GM12878 (cell line): ENCODE measurements around the gene CLCN7.

ENCODE experiments used
- CBX3 ChIP-seq: fragments of 200-600 bp; sonication (generic); IDR thresholded peaks from 2 replicates; pipeline ENCODE4 v1.6.1; 2016; ENCODE audit warnings: low read depth, borderline replicate concordance
- EP300 ChIP-seq, 2 experiments: fragments of 150-350 bp in 1 of 2; IDR thresholded peaks; 2 replicates each; pipeline ENCODE4 v1.6.1; 2011 to 2012; ENCODE audit warnings: low read depth in 2 of 2, low read length in 2 of 2, borderline replicate concordance in 1 of 2, improper control_type of control experiment in 1 of 2, inconsistent platforms in 1 of 2; ENCODE audit not compliant: control insufficient read depth in 1 of 2
- POLR2AphosphoS2 ChIP-seq: IDR thresholded peaks from 2 replicates; pipeline ENCODE4 v1.6.1; 2011; ENCODE audit warnings: low read depth, mild to moderate bottlenecking, low read length, improper control_type of control experiment, moderate library complexity

- TF ChIP-seq EP300 (IDR thresholded peaks at IDR 0.05; ENCODE audit: borderline replicate concordance in 1 of 2, control insufficient read depth in 1 of 2, low read depth in 2 of 2, low read length in 2 of 2) (no peak), POLR2AphosphoS2 (no peak), CBX3 (no peak)
Observed at GRCh38 chr16:1429631-1430030, 45.2 kb downstream of the CLCN7 start.
